ENCODE measurements around the gene CFAP46. TPM values are rescaled to one million over a fixed set of nuclear protein-coding genes. Genes with fewer than 3 reads are reported as not detected.

Gene CFAP46
- total and polyA plus RNA-seq, 10 of the 15 experiments (the other 5 are each of a cell fraction or from before 2014, with no cell fraction given): 0.01 to 0.18 (median 0.03) TPM; not detected in 7

DNA sequence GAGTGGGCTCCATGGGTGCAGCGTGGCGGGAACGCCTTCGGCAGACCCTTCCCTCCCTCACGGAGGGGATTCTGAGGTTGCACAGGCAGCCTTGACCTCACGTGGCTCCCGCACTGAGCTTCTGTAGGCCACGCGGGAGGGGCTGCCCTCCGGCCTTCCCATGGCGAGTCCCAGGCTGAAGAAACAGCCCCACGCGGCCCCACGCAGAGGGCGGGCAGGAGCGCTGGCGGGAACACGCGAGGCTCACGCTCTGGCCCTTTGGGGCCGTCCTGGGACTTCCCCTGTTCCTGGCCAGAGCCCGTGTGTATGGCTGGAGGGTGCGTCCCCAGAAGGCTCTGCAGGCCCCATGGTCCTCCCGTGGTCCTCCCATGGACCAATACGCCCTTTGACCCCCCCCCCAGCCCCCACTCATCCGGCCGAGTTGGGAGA, 134.7 kb downstream of the CFAP46 start:
- H3K4me3 ChIP-seq: no peak overlapping the region
- no peak overlapping the region for H3K27ac ChIP-seq (ENCODE audit: control insufficient read depth, insufficient read depth)
- H4K20me1 ChIP-seq (ENCODE audit: control insufficient read depth, insufficient read depth): no peaks in the 10 kb centered on the region
- no peak overlapping the region for H3K4me2 ChIP-seq (ENCODE audit: control insufficient read depth, insufficient read depth)
- POLR2A ChIA-PET: no interaction called here
- no peaks in the 10 kb centered on the region for H3K36me3 ChIP-seq (ENCODE audit: control insufficient read depth in 2 of 2, insufficient read depth in 2 of 2, low read length in 1 of 2)
- in situ Hi-C loops (cut with MboI): no loop called here
- H3K9ac ChIP-seq (ENCODE audit: control insufficient read depth, insufficient read depth, low read length): no peak overlapping the region
- no peak for ATAC-seq
- DNase-seq (ENCODE audit: low read depth, low spot score): no peak
- RAD21 ChIA-PET (ENCODE audit: unreplicated experiment): no interaction called here
- no peak for TF ChIP-seq ZZZ3 (IDR thresholded peaks at IDR 0.05; ENCODE audit: control insufficient read depth, insufficient read length, low read depth)
- TF ChIP-seq CHD1 (IDR thresholded peaks at IDR 0.05; ENCODE audit: low read depth, low read length): no peak
- TF ChIP-seq NRF1 (conservative IDR thresholded peaks at IDR 0.05; ENCODE audit: low read depth, low read length): no peak
- TF ChIP-seq SUZ12 (IDR thresholded peaks at IDR 0.05; ENCODE audit: unreplicated experiment): no peak
- no peak for TF ChIP-seq ZSCAN29 (IDR thresholded peaks at IDR 0.05)
- no peak for TF ChIP-seq TARDBP (IDR thresholded peaks at IDR 0.05; ENCODE audit: borderline replicate concordance)
- TF ChIP-seq SMC3 (IDR thresholded peaks at IDR 0.05; ENCODE audit: borderline replicate concordance, low read length): no peak
- no peak for TF ChIP-seq NR2F1 (conservative IDR thresholded peaks at IDR 0.05)
- TF ChIP-seq, protein P1, sequence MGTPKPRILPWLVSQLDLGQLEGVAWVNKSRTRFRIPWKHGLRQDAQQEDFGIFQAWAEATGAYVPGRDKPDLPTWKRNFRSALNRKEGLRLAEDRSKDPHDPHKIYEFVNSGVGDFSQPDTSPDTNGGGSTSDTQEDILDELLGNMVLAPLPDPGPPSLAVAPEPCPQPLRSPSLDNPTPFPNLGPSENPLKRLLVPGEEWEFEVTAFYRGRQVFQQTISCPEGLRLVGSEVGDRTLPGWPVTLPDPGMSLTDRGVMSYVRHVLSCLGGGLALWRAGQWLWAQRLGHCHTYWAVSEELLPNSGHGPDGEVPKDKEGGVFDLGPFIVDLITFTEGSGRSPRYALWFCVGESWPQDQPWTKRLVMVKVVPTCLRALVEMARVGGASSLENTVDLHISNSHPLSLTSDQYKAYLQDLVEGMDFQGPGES (IDR thresholded peaks at IDR 0.05): no peak
- TF ChIP-seq BMI1 (IDR thresholded peaks at IDR 0.05; ENCODE audit: borderline replicate concordance): no peak
- no peak for TF ChIP-seq LARP7 (IDR thresholded peaks at IDR 0.05)
- TF ChIP-seq ATF7 (IDR thresholded peaks at IDR 0.05; ENCODE audit: low read depth): no peak
- no peak for TF ChIP-seq POLR2A (IDR thresholded peaks at IDR 0.05; ENCODE audit: low read depth, low read length)
- H3K4me1 ChIP-seq (ENCODE audit: control insufficient read depth, insufficient read depth, low read length): no peaks in the 10 kb centered on the region
- SMC1A ChIA-PET (ENCODE audit: uncharacterized antibody, unreplicated experiment): no interaction called here
- no peak for FAIRE-seq
- no peak overlapping the region for H2AFZ ChIP-seq (ENCODE audit: control insufficient read depth, low read depth, low read length)
- intact Hi-C loops (cut with micrococcal nuclease; ENCODE audit: unreplicated experiment): no loop called here
- H3K9me3 ChIP-seq (replicated peaks; ENCODE audit: control insufficient read depth, insufficient read depth, low read length): no peaks in the 10 kb centered on the region; the same call in 2 of the 3 replicates
- 78% methylated on average over 22 of the region's 27 CpGs for WGBS (ENCODE audit: insufficient coverage, insufficient replicate concordance, low lambda C conversion rate, missing lambda C conversion rate)
- no peaks in the 10 kb centered on the region for H3K27me3 ChIP-seq (replicated peaks in 1 of 2; ENCODE audit: control insufficient read depth in 2 of 2, insufficient read depth in 2 of 2, low read length in 1 of 2)
- BruUV-seq (replicated peaks): no TSS peak
- CTCF ChIA-PET: no interaction called here
- no peaks in the 10 kb centered on the region for H3K79me2 ChIP-seq (ENCODE audit: control insufficient read depth, insufficient read depth, low read length)
